Measurements from ENCODE around the gene HNRNPH2.

HNRNPH2 gene
- total RNA-seq, result 25.1 to 50.3 (median 36.3) reads per million in 4 donors

DNA sequence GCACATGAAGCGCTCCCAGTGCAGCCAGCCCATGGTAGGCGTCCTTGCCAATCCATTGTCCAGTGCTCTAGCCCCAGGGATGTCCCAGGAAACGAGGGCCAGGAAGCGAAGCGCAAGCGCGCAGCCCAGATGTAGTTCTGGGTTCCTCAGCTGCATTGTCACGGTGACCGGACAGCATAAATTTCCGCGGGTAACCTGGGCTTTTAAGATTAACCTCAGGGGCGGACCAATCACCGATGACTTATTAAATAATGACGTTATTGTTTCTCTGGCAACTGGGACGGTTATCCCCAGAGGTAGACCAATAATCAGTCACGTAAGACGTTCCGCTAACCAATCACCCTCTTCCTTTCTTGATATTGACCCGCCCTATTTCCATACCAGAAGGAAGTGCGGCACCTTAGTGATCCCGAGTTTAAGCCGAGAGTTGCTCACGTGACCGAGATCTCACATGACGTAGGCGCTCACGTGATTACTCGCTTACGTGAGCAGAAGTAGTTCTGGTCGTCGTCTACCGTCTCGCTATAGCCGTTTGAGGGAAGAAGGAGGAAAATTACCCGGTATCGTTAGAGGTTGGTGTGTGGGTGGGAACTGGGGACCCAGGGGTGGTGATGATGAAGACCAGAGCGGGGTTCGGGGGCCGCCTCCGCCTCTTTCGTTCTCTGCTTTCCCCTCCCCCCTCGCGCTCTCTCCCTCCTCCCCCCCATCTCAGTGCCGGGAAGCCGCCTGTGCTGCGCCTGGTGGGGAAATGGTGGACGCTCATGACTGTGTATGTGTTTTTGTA, at the start of gene HNRNPH2, which contains the start of gene GLA:
Gene HNRNPH2, plus strand, starts transcription at position 475 of the 784 bp plus-strand sequence. CDS start 3,767 bp downstream, outside the sequence.
Gene GLA, minus strand, starts transcription at position 178 of the 784 bp plus-strand sequence. Its CDS starts 22 bp downstream, at position 156.
- DNase-seq, result peak; percentile 64 to 97 (median 81)

DNA sequence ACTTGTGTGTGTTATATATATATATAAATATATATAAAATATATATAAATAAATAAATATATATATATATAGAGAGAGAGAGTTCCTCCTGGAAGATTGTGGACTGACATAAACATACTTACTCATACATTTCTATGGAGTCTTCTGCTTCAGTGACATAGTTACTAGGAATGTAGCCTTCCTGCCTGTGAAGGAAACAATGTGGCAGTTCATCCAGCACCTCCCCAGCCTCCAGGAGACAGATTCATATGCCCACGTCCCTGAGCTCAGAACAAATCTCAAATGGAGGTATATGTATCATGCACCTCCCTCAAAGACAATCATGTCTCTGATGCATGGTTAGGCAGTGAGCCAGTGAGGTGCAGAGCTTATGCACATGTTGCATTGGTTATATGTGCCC, 48.1 kb upstream of the HNRNPH2 start:
- no peak for DNase-seq

- no peak for DNase-seq
Measured at GRCh38 chrX:101360390-101360789, 47.6 kb upstream of the HNRNPH2 start.

- no peak for DNase-seq
Measured at GRCh38 chrX:101362116-101362515, 45.9 kb upstream of the HNRNPH2 start.

DNA sequence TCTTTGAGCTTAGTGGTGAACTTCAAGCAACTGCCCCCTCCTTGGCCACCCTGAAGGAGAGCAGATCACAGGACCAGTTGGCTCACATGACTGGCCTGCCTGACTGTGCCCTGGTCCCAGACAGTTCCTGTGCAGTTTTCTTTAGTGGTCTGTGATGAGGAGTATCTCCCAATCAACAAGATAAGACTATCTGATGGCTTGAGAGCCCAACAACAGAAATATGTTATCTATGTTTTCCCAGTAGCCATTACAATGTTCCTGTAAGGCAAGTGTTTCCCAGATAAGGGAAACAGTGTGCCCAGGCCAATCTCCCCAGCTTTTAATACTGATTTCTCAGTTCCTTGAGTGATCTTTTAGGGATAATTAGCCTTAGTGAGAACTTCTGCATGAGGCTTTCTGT, 45.3 kb upstream of the HNRNPH2 start:
- DNase-seq, result no peak

GRCh38 chrX:101365301-101365795, 42.7 kb upstream of the HNRNPH2 start:
- no peak for DNase-seq

- no peak for DNase-seq
Measured at GRCh38 chrX:101368800-101369199, 39.2 kb upstream of the HNRNPH2 start.

DNA sequence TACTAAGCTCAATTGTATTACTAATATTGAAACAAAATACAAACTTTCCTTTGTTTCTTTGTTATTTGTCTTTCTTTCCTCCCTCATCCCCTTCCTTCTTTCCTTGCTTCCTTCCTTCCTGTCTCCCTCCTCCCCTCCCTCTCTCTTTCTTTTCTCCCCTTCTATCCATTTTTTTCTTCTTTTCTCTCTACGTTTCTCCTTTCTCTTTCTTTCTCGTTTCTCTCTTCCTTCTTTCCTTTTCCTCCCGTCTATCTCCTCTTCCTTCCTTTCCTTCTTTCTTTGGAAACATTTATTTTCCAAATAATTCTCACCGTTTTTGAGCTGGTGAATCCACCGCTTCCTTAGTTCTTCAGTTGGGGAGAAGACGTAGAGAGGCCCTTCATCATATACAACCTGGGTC, 38.3 kb upstream of the HNRNPH2 start:
- no peak for DNase-seq

- no peak for DNase-seq
Measured at GRCh38 chrX:101370888-101371504, 37.0 kb upstream of the HNRNPH2 start.

- DNase-seq, result no peak
Measured at GRCh38 chrX:101377547-101377946, 30.5 kb upstream of the HNRNPH2 start.

DNA sequence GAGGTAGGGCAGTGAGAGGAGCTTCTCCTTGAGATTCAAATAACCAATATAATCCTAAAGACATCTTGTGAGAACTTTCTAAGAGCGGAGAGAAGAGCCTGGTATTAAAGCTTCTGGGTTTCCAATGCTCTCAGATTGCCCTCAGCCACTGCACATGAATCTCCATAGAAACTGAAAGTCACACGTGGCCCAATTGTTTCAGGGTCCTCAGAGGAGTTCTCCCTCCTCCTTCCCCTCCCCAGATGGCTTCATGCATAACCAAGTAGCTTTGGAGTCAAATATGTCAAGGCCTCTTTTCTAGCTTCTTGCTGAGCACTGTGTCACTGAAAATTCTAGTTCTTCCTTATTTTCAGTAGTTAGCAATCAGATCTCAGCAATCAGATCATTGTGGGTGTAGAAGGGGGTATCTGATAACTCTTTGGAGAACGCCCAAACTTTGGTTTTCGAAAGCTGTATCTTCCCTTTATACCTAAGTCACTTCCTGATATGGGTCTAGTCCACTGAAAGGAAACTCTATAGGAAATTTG, 24.3 kb upstream of the HNRNPH2 start:
- no peak for DNase-seq

DNA sequence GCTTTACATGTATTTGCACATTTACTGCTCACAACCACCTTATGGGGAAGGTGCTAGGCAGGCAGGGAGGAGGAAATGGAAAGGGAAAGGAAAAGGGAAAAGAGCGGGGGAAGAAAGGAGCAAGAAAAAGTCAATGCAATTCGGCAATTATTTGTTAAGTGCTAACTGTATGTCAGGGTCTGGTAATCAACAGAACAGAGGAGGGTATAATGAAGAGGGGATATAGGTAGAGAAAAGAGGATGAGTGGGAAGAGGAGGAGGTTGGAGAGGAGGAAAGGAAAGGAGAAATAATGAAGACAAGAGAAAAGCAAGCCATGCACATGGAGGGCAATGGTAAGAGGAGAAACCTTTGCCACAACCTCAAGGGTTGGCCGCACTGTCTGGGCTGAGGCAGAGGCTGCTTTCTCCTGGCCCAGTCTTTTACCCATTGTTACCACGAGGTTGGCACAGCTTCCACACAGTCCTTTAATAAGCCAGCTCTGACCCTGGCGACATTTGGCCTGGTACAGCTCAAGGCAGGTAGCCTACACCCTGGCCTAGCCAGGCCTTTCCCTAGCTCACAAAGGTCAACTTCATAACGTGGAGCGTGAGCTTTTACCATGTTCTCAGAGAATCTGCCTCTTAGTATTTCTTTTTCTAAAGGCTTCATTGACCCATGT, 22.9 kb upstream of the HNRNPH2 start:
- DNase-seq, result no peak

- DNase-seq, result no peak
Measured at GRCh38 chrX:101385795-101386541, 22.1 kb upstream of the HNRNPH2 start, which contains the start of gene BTK. Gene BTK, minus strand, starts transcription at chrX:101386191. Its CDS starts 10,907 bp downstream, at chrX:101375284.

- DNase-seq, result no peak
Measured at GRCh38 chrX:101386542-101386885, 21.5 kb upstream of the HNRNPH2 start.

GRCh38 chrX:101388604-101389003, 19.4 kb upstream of the HNRNPH2 start:
- DNase-seq, result no peak

DNA sequence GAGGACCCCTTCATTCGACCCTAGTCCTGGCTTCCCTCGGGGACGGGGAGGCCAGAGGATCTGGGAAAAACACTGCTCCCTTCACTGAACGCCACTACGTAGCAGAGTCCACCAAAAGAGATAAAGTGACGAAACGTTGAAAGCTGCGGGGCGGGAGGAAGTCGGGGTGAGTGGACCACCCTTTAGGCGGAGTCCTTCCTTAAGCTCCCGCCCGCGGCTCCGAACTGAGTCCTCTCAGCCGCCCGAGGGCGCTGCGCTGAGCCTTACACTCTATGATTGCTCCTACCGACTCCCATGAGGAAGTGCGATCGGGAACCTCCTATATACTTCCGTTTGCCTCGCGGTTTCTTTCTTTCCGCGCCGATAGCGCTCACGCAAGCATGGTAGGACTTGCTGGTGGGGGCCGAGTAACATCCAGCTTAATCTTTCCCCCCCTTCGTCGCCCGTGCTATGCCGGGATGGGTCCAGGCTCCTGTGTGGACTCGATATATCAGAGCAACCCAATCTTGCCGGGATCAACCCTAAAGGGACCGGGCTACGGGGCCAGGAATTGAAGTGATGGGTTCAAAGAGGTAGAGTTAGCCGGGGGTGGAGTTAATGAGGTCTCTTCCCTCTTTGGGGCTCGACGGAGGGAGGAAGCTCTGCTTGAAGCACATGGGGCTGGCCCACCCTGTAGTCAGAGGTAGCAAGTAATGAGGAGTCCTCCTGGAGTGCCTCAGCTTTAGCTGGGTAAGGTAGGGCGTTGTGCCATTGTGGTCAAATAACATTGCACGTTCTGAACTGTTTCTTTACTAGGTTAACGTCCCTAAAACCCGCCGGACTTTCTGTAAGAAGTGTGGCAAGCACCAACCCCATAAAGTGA, 17.1 kb upstream of the HNRNPH2 start, which contains the start of gene RPL36A:
Gene RPL36A, plus strand, starts transcription at position 348 of the 862 bp plus-strand sequence. Its CDS starts 33 bp downstream, at position 381.
- peak; percentile 55 to 86 (median 67) for DNase-seq

DNA sequence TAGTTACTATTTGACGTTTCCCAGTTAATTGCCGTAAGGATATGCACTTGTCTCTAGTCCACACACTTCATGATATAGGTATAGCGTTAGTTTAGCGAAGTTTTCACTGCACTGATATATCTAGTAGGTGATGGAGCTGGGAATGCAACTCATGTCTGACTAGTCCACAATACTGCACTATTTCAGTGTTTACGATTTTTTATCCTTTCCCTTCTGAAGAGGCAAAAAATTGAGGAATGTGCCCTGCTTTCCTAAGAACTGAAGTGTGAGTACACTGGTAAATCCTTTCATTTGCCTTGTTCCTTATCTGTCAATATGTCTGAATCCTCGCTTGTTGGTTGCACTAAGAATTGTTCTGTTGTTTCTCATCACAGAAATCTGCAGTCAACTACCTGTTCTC, 16.2 kb upstream of the HNRNPH2 start:
- DNase-seq, result no peak

DNA sequence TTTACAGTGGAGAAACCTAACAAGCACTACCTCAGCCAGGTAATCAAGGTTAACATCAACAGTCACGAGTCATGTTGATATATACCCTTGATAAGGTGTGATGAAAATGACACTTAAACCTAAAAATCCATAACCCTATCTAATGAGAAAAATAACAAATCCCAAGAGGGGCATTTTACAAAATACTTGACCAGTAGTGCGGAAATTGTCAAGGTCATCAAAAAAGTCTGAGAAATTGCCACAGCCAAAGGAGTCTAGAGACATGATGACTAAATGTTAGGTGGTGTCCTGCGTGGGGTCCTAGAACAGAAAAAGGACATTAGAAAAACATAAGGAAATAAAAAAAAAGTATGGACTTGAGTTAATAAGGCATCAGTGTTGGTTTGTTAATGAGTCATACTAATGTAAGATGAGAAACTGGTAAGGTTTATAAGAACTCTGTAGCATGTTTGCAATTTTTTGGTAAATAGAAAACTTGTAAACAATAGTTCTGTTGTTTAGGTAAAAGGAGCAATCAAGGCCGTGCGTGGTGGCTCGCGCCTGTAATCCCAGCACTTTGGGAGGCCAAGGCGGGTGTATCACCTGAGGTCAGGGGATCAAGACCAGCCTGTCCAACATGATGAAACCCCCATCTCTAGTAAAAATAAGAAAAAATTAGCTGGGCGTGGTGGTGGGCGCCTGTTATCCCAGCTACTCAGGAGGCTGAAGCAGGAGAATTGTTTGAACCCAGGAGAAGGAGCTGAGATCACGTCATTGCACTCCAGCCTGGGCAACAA, 14.3 kb upstream of the HNRNPH2 start:
- no peak for DNase-seq

DNA sequence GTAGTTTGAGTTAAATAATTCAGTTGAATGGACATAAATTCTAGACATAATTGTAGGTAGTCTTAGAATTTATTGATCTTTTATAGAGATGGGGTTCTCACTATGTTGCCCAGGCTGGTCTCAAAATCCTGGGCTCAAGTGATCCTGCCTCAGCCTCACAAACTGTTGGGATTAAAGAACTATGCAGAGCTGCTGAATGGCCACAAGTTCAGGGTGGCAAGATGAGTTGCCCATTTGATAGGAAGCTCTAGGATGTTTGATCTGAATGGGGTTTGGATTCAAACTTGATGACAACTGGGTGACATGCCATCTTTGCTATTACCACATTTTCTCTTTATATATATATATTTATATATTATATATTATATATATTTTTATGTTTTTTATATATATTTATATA, 13.7 kb upstream of the HNRNPH2 start:
- DNase-seq, result no peak

- DNase-seq, result no peak
Measured at GRCh38 chrX:101395789-101396188, 12.2 kb upstream of the HNRNPH2 start.

Data from T-helper 1 cell (primary cell).